Measurements from ENCODE around the gene GALT.

The GALT gene

GRCh38 chr9:34642679-34643078, 3.8 kb upstream of the GALT start:
- Histone ChIP-seq H3K9ac (ENCODE audit: low read length) (no peak overlapping the region), H3K27me3 (replicated peaks; ENCODE audit: control insufficient read depth, insufficient read depth, low read length) (no peaks in the 10 kb centered on the region), H3K4me1 (ENCODE audit: control insufficient read depth, insufficient read depth, low read length) (peaks cover 38% of the 10 kb centered on the region), H3K36me3 (ENCODE audit: control insufficient read depth, insufficient read depth, low read length, severe bottlenecking) (no peaks in the 10 kb centered on the region), H3K9me3 (ENCODE audit: control insufficient read depth, low read length) (no peaks in the 10 kb centered on the region), H3K4me3 (ENCODE audit: low read length) (no peak overlapping the region)
- DNase-seq (ENCODE audit: low read depth) = no peak

GRCh38 chr9:34644766-34645314, 1.6 kb upstream of the GALT start:
- DNase-seq (ENCODE audit: low read depth) = no peak
- Histone ChIP-seq H3K36me3 (ENCODE audit: control insufficient read depth, insufficient read depth, low read length, severe bottlenecking) (peaks cover 14% of the 10 kb centered on the region), H3K9ac (ENCODE audit: low read length) (no peak overlapping the region), H3K9me3 (ENCODE audit: control insufficient read depth, low read length) (no peaks in the 10 kb centered on the region), H3K4me3 (ENCODE audit: low read length) (no peak overlapping the region), H3K4me1 (ENCODE audit: control insufficient read depth, insufficient read depth, low read length) (peaks cover 32% of the 10 kb centered on the region), H3K27me3 (replicated peaks; ENCODE audit: control insufficient read depth, insufficient read depth, low read length) (no peaks in the 10 kb centered on the region)

- Histone ChIP-seq H3K36me3 (ENCODE audit: control insufficient read depth, insufficient read depth, low read length, severe bottlenecking) (peaks cover 15% of the 10 kb centered on the region), H3K4me3 (ENCODE audit: low read length) (peak overlapping the region; percentile 88), H3K9me3 (ENCODE audit: control insufficient read depth, low read length) (no peaks in the 10 kb centered on the region), H3K4me1 (ENCODE audit: control insufficient read depth, insufficient read depth, low read length) (peaks cover 45% of the 10 kb centered on the region), H3K9ac (ENCODE audit: low read length) (peak overlapping the region; percentile 92), H3K27me3 (replicated peaks; ENCODE audit: control insufficient read depth, insufficient read depth, low read length) (no peaks in the 10 kb centered on the region)
- no peak for DNase-seq (ENCODE audit: low read depth)
Observed at GRCh38 chr9:34647084-34647403, 569 bp downstream of the GALT start.

- Histone ChIP-seq H3K9ac (ENCODE audit: low read length) (peak overlapping the region; percentile 92), H3K4me1 (ENCODE audit: control insufficient read depth, insufficient read depth, low read length) (peaks cover 51% of the 10 kb centered on the region), H3K27me3 (replicated peaks; ENCODE audit: control insufficient read depth, insufficient read depth, low read length) (no peaks in the 10 kb centered on the region), H3K9me3 (ENCODE audit: control insufficient read depth, low read length) (no peaks in the 10 kb centered on the region), H3K36me3 (ENCODE audit: control insufficient read depth, insufficient read depth, low read length, severe bottlenecking) (peaks cover 15% of the 10 kb centered on the region), H3K4me3 (ENCODE audit: low read length) (peak overlapping the region; percentile 88)
- DNase-seq (ENCODE audit: low read depth) = no peak
Observed at GRCh38 chr9:34647651-34648050, 1.2 kb downstream of the GALT start.

GRCh38 chr9:34648673-34649072, 2.2 kb downstream of the GALT start:
- no peak overlapping the region for H3K4me3 ChIP-seq (ENCODE audit: low read length)
- H3K9ac ChIP-seq (ENCODE audit: low read length) = no peak overlapping the region
- H3K9me3 ChIP-seq (ENCODE audit: control insufficient read depth, low read length) = no peaks in the 10 kb centered on the region
- H3K27me3 ChIP-seq (replicated peaks; ENCODE audit: control insufficient read depth, insufficient read depth, low read length) = no peaks in the 10 kb centered on the region
- no peak for DNase-seq (ENCODE audit: low read depth)
- H3K36me3 ChIP-seq (ENCODE audit: control insufficient read depth, insufficient read depth, low read length, severe bottlenecking) = peaks cover 15% of the 10 kb centered on the region
- peaks cover 62% of the 10 kb centered on the region for H3K4me1 ChIP-seq (ENCODE audit: control insufficient read depth, insufficient read depth, low read length)

- Histone ChIP-seq H3K9me3 (ENCODE audit: control insufficient read depth, low read length) (no peaks in the 10 kb centered on the region), H3K27me3 (replicated peaks; ENCODE audit: control insufficient read depth, insufficient read depth, low read length) (no peaks in the 10 kb centered on the region), H3K4me3 (ENCODE audit: low read length) (peak overlapping the region; percentile 81), H3K9ac (ENCODE audit: low read length) (no peak overlapping the region), H3K4me1 (ENCODE audit: control insufficient read depth, insufficient read depth, low read length) (peaks cover 70% of the 10 kb centered on the region), H3K36me3 (ENCODE audit: control insufficient read depth, insufficient read depth, low read length, severe bottlenecking) (peaks cover 15% of the 10 kb centered on the region)
- peak; percentile 20 for DNase-seq (ENCODE audit: low read depth)
Observed at GRCh38 chr9:34650816-34651215, 4.3 kb downstream of the GALT start.

- Histone ChIP-seq H3K9ac (ENCODE audit: low read length) (peak overlapping the region; percentile 85), H3K4me1 (ENCODE audit: control insufficient read depth, insufficient read depth, low read length) (peaks cover 65% of the 10 kb centered on the region), H3K9me3 (ENCODE audit: control insufficient read depth, low read length) (no peaks in the 10 kb centered on the region), H3K27me3 (replicated peaks; ENCODE audit: control insufficient read depth, insufficient read depth, low read length) (no peaks in the 10 kb centered on the region), H3K4me3 (ENCODE audit: low read length) (peak overlapping the region; percentile 81), H3K36me3 (ENCODE audit: control insufficient read depth, insufficient read depth, low read length, severe bottlenecking) (peaks cover 15% of the 10 kb centered on the region)
- DNase-seq (ENCODE audit: low read depth) = peak; percentile 52
Observed at GRCh38 chr9:34651321-34651720, 4.8 kb downstream of the GALT start.

GRCh38 chr9:34651876-34652601, 5.6 kb downstream of the GALT start, which contains the start of gene IL11RA:
Gene IL11RA (plus strand): TSS chr9:34652185. CDS start chr9:34655218, 3,033 bp downstream.
- Histone ChIP-seq H3K9ac (ENCODE audit: low read length) (peak within 1 kb of the TSS; percentile 85), H3K4me3 (ENCODE audit: low read length) (peak within 1 kb of the TSS; percentile 81), H3K27me3 (replicated peaks; ENCODE audit: control insufficient read depth, insufficient read depth, low read length) (no peaks in the 10 kb centered on the region), H3K4me1 (ENCODE audit: control insufficient read depth, insufficient read depth, low read length) (peaks cover 58% of the 10 kb centered on the region), H3K9me3 (ENCODE audit: control insufficient read depth, low read length) (no peaks in the 10 kb centered on the region), H3K36me3 (ENCODE audit: control insufficient read depth, insufficient read depth, low read length, severe bottlenecking) (peaks cover 15% of the 10 kb centered on the region)
- DNase-seq (ENCODE audit: low read depth) = peak; percentile 90

- no peaks in the 10 kb centered on the region for H3K9me3 ChIP-seq (ENCODE audit: control insufficient read depth, low read length)
- DNase-seq (ENCODE audit: low read depth) = peak; percentile 40
- peak overlapping the region; percentile 81 for H3K4me3 ChIP-seq (ENCODE audit: low read length)
- peak overlapping the region; percentile 85 for H3K9ac ChIP-seq (ENCODE audit: low read length)
- no peaks in the 10 kb centered on the region for H3K27me3 ChIP-seq (replicated peaks; ENCODE audit: control insufficient read depth, insufficient read depth, low read length)
- H3K36me3 ChIP-seq (ENCODE audit: control insufficient read depth, insufficient read depth, low read length, severe bottlenecking) = peaks cover 15% of the 10 kb centered on the region
- H3K4me1 ChIP-seq (ENCODE audit: control insufficient read depth, insufficient read depth, low read length) = peaks cover 53% of the 10 kb centered on the region
Observed at GRCh38 chr9:34652602-34653000, 6.1 kb downstream of the GALT start.

GRCh38 chr9:34653151-34654072, 6.9 kb downstream of the GALT start:
- peaks cover 48% of the 10 kb centered on the region for H3K4me1 ChIP-seq (ENCODE audit: control insufficient read depth, insufficient read depth, low read length)
- peak overlapping the region; percentile 85 for H3K9ac ChIP-seq (ENCODE audit: low read length)
- H3K27me3 ChIP-seq (replicated peaks; ENCODE audit: control insufficient read depth, insufficient read depth, low read length) = no peaks in the 10 kb centered on the region
- peaks cover 14% of the 10 kb centered on the region for H3K36me3 ChIP-seq (ENCODE audit: control insufficient read depth, insufficient read depth, low read length, severe bottlenecking)
- DNase-seq (ENCODE audit: low read depth) = peak; percentile 67
- H3K9me3 ChIP-seq (ENCODE audit: control insufficient read depth, low read length) = no peaks in the 10 kb centered on the region
- peak overlapping the region; percentile 81 for H3K4me3 ChIP-seq (ENCODE audit: low read length)

Measured in adipocyte (in vitro differentiated cells).